ENCODE data around the gene FLNC.

The FLNC gene

DNA sequence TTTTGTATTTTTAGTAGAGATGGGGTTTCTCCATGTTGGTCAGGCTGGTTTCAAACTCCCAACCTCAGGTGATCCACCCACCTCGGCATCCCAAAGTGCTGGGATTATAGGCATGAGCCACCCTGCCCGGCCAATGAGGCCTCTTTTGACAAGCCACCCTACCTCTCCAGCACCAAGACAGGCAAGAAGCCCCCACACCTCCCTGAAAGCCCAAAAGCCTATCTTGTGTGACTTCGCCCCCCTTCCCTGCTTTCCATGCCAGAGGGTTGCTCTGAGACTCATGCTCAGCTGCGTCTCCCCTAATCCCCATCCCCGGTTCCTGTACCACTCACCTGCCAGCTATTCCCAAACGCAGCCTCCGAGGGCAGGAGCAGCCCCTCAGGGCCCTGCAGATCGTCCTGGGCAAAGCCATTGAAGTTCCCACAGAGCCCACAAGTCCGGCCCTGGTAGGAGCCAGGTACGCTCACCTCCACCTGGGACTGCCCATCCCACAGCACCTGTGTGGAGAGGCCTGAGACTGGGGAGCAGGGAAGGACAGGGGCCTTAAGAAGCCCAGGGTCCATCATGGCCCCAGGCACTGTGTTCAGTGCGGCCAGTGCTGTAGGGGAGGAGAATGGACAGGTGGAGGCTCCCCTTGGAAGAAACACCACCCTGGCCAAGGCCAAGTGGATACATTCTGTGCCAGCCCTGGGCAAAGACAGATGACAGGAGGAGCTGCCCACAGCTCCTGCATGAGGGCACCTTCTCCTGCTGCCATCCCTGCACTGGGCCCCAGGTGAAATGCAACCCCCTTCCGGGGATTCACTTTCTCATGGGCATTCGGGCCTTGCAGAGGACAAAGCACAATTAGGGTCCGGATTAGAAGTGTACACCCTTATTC is 48.3 kb downstream of the FLNC start:
- no peak for DNase-seq (ENCODE audit: low read depth)

DNA sequence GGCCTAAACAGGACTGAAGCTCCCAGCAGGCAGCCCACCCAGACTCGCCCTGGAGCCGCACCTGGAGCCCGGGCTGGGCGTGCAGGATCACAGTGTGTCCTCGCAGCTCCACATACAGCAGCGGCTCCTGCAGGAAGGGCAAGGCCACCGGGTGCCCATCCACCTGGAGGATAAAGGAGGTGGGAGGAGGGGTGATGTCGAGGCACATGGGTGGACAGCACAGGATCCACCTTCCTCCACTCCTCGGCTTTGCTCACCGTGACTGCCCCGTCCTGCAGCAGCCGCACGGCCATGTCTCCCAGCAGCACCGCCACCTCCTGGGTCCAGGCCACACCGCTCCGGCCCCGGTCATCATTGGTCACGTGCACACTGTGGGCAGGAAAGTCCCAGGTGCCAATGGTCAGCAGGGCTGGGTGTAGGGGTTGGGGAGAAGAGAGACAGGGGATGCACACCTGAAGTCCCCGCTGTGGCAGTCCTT is 49.3 kb downstream of the FLNC start:
- no peak for DNase-seq (ENCODE audit: low read depth)

DNA sequence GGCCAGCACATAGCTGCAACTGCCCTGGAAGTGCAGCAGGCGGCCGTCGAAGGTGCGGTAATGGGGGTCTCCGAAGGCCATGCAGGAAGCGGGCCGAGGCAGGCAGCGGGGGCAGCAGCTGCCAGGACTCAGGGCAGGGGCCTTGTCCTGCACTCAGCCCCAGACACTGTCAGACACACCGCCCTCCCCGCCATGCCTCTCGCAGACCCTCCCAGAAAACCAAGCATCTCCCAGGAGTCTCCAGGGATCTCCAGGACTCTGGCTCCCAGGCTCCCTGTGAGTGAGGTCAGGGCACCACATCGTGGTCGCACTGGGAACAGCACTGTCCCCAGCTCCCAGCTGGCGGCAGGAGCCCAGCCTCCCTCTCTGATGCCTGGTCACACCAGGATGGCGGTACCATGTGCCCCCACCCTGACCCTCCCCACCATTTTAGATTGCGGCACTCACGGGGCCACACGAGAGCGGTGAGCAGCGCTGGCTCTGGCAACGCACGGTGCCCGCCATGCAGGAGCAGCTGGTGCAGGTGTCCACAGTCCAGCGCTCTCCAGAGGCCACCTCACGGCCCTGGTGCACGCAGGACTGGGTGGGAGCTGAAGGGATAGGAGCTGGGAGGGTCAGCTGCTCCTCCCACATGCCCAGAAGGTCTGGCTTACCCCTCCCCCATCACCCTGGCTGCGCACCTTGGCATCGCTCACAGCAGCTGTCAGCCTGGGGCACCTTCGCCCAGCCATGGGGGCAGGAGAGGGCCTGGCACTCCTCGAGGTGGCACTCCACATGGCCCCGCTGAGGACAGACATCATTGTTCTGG is 49.9 kb downstream of the FLNC start:
- DNase-seq (ENCODE audit: low read depth) = peak; percentile 54

DNA sequence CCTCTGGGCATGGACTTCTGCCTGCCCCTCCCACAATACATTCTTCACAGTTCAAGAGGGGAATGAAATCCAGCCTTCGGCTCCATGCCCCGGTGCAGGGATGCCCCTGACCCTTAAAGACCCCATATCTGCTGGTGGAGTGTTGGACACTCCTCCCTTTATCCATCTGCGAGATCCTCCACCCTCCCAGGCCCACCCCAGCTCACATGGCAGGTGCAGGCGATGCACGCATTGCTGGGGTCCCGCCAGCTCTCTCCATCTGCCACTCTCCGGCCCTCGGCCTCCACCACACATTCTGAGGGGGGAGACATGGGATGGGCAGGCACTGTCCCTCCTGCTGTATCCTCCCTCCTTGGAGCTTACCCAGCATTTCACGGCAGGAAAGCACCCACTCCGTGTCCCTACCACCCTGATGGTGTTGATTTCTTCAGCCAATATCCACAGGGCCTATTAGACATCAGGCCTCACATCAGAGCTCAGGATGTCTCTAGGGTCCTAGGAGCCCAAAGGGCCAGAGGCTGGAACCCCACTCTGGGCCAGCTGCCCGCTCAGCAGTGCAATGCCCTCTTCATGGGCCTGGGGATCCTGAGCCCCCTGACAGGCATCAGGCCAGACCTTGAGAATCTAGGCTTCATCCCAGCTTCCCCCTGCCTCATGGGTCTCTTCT is 50.7 kb downstream of the FLNC start:
- DNase-seq (ENCODE audit: low read depth) = no peak

DNA sequence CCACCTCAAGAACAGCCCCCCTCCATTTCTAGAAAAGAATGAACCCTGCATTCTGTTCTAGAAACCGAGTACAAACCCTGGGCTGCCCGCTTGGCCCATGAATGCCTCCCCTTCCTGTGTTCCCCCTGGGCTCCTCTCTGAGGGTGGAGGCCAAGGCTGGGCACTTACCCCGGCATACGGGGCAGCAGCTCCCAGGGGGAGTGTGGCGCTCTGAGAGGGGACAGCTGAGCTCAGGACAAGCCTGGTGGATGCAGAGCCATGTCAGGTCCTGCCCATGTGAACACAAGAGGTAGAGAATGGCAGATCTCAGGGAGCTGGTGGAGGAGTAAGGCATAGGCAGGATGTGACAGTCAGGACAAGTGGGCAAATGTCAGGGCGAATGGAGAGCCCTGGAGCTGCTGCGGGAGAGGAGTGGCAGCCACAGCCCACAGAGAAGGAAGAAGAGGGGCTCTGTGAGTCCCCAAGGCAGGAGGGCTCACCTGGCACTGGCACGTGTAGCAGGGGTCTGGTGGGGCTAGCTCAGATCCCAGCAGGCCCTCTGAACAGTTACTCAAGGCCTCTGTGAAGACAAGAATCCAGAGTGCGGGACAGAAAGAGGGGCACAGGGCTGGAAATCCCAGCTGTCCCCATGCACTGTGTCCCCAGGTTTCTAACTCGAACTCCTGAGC is 51.4 kb downstream of the FLNC start:
- DNase-seq (ENCODE audit: low read depth) = no peak

DNA sequence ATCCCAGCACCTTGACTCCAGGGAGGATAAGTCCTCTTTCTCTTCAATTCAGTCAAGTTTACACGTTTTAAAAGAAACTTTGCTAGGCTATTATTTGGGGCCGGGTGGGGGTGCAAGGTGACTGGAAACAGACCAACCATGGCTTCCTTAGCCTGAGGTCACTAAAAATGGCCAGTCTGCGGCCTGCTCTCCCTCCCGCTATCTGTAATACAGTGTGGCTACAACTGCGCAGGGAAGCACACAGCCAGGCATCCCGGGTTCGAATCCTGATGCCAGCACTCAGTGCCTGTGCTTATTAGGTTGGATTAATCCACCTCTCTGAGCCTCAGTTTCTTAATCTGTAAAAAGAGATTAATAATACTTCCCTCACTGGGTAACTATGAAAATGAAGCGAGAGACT is 51.9 kb downstream of the FLNC start:
- DNase-seq (ENCODE audit: low read depth) = no peak

DNA sequence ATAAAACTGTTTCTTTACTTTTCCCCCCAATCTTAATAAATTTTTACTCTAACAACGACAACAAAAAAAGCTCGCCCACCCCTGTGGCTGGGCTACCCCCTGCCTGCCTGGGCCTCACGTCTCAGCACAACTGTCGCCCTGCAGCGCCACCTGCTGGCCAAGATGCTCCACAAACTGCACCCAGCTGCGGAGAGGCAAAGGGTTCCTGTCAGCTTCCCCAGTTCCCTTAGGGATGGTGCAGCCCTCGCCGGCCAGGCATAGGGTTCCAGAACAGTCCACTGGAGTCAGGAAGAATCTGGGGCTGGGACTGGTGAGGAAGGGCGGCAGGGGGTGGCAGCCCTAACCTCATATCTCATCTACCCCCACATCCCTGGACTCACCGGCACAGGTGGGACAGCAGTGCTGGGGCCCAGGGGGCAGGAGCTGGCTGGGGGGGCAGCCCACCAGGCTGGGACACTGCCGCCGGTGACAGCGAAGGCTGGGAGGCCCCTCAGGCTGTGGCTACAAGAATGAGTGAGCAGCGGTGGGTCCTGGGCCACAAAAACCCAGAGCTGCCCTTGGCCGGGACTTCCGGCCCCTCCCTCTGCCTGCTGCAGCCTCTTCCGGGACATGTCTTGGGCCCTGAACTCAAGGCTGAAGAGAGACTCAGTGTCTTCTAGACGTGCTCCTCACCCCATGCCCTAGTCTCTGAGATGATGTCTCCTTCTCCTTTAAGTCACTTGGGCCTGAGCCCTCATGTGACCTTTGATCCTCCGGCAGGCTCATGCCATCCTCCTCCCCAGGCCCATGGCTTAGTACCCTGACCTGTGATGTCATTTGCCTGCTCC is 53.6 kb downstream of the FLNC start:
- DNase-seq (ENCODE audit: low read depth) = peak; percentile 59

DNA sequence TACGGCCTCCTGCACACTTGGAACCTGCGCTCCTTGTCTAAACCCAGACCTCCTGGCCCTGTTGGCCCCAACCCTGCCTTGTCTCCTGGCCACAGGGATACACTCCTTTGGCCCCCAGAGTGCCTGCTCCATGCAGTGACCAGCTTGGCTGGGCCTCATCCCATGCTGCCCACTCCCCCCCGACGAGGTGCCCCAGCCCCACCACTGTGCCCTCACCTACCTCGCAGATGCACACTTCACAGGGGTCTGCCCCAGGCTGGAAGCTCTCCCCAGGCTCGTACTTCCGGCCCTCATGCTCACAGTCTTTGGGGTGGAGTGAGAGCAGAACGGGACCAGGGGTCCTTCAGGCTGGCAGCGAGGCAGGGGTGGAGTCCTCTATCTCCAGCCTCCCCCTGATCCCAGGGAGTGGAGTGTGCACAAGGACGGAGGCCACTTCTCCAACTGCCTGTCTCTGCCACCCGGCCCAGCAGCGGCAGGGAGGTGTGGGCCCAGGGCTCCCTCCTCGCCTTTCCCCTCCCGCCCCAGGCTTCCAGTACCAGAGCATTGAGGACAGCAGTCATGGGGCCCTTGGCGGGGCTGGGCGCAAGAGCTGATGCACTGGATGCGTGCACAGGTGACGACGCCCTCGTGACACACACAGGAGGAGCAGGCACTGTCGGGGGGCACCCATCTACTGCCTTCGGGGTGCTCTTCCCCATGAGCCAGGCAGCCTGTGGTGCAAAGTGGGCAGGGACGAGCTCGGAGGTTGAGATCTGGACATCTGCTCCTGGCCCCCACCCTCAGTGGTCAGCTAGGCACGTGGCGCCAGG is 54.6 kb downstream of the FLNC start:
- no peak for DNase-seq (ENCODE audit: low read depth)

DNA sequence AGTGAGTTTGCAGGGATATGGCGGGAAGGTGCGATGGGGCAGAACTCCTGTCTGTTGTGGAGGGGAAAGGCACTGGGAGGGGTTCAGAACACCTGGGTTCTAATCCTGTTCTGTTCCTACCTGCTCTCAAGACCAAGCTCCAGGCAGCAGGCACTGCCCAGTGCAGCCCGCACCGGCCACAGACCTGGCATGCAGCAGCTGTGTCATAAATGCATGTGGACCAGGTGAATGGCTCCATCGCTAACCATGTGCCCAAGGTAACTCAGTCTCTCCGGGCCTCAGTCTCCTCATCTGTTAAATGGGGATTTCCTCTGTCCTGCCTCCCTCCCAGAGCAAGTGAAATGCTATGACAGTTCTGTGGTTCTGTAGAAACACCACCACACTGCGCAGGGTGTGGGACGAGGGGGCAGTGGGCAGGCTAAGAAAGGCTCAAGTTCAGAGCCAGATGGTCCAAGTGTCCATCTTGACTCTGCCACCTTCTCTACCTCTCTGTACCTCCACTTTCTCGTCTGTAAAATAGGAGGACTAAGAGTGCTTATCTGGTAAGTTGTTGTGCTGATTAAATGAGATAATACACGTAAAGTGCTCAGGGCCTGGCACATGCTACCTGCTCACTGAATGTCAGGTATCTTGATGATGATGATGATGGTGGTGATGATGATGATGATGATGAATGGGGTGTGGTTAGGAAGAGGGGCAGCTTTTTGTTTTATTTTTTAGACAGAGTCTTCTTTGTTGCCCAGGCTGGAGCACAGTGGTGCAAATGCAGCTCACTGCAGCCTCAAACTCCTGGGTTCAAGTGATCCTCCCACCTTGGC is 55.4 kb downstream of the FLNC start:
- DNase-seq (ENCODE audit: low read depth) = no peak

DNA sequence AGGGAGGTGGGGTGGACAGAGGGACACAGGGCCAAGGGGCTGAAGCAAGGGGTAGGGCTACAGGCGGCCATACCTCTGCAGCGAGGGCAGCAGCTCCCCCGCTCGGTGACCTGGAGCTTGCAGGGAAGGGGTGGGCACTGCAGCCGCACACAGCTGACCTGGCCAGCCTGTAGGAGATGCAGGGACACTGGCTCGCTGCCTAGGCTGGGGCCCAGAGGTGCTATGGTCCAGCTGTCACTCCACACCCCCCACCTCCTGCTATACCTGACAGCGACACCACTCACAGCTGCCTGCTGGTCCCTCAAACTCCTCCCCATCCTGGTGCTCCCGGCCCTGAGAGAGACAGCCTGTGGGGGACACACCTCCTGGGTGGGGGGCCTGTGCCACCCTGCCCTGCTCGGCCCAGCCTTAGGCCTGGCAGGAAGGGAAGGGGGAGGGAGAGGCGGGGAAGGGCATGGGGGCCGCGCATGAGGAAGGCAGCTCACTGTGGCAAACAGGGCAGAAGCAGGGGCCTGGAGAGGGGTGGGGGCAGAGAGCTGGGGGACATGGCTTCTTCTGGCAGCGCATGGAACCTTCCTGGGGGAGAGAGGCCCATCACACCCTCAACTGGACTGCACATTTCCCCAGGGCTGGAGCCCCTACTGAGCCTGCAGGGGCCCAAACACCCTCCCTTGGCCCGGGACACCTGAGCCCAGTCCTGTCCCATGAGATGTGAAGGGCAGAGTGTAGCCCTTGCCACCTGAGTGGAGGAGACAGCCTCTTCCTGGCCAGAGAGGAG is 56.4 kb downstream of the FLNC start:
- DNase-seq (ENCODE audit: low read depth) = no peak

DNA sequence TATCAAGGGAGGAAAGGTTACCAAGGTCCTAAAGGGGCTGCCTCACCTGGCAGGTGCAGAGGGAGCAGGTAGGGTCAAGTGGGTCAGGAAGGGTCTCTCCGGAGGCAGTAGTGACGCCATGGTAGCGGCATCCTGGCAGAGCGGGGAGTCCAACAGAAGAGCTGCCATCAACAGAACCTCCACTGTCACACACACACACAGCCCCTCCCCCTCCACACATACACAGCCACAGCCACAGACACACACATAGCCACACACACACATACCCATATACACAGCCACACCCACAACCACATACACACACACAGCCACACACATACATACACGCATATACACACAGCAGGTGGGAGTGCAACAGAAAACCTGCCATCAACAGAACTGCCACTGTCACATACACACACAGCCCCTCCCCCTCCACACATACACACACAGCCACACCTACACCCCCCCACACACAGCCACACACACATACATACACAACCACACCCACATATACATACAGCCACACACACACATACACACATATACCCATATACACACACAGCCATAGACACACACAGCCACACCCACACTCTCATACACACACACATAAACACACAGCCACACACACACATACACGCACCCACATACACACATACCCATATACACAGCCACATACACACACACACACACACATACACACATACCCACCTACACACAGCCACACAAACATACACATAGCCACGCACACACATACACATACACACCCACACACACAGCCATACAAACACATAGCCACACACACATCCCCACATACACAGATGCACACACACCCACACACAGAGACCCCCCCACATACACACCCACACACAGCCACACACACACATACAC is 57.2 kb downstream of the FLNC start:
- no peak for DNase-seq (ENCODE audit: low read depth)

DNA sequence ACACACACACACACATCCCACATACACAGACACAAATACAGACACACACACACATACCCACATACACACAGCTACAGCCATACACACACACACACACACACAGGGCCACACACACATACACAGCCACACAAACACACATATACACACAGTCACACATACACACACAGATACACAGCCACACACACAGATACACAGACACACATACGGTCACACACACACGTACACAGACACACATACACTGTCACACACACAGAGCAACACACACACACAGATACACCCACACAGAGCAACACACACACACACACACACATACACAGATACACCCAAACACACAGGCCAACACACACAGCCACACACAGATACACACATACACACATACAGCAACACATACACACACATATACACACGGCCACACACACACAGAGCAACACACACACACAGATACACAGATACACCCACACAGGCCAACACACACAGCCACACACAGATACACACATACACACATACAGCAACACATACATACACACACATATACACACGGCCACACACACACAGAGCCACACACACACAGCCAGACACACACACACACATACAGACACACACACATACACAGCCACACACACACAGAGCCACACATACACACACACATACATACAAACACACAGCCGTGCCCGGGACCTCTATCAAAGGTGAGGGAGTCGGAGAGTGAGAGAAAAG is 58.0 kb downstream of the FLNC start:
- DNase-seq (ENCODE audit: low read depth) = no peak

DNA sequence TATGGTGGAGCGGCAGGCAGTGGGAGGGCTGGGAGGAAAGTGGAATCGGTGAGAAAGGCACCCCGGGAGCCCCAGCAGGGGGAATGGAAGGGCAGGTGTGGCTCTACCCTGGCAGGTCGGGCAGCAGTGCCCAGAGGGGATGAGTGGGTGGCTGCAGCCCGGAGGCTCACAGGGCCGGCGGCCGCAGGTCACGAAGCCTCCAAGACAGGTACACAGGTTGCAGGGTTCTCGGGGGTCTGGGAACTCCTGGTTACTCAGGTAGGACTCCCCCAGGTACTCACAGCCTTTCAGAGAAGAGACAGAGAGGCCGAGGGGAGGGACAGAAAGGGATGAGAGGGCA is 58.5 kb downstream of the FLNC start:
- no peak for DNase-seq (ENCODE audit: low read depth)

DNA sequence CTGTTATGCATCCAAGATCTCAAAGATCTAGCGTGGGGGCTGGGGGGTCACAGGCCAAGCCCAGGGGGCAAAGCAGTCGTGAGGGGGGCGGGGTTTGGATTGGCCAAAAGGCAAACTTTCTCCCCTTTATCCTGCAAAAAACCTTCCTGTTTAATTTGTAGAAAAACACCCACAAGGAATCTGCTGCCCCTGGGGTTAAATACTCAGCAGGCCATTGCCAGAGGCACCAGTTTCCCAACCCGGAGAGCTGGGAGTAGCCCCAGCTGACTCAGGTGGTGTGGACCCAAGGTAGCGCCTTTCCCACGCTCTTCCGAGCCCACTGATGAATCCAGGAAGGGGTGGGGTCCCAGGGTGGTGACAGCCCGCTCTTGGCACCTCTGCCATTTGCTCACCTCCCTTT is 58.9 kb downstream of the FLNC start:
- no peak for DNase-seq (ENCODE audit: low read depth)

DNA sequence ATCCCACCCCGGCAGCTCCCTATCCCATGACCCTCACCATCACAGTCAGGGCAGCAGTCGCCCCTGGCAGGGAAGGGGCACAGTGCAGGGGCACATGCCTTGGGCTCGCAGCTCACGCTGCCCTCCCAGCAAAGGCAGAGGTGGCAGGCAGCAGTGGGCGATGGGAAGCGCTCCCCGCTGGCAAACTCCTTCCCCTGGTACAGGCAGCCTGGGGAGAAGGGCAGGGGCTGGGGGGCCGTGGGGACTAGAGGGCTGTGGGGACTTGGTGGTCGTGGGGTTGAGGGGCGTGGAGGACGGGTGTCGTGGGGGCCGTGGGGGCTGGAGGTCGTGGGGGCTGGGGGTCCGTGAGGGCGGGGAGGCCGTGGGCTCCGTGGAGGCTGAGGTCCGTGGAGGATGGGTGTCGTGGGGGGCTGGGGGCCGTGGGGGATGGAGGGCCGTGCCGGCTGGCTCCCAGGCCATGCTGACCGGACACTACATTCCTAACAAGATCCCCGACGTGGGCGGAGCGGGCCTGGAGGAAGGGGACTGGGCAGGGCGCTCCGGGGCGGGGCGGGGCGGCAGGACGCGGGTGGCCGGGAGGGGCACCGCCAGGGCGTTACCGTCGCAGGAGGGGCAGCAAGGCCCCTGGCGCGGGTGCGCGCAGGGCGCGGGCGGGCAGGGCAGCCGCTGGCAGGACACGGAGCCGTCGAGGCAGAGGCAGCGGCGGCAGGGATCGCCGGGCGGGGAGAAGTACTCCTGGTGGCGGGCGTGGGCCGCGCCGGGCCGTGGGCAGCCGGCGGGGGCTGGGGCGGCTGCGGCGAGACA is 60.3 kb downstream of the FLNC start:
- DNase-seq (ENCODE audit: low read depth) = no peak
